GM18508 (cell line): ENCODE measurements around the gene RENBP.

ENCODE experiments used
- ATAC-seq: cut with Tn5 transposase; IDR thresholded peaks from one replicate; pipeline ENCODE4 v1.9.1; 2021; ENCODE audit warnings: moderate number of reproducible peaks; ENCODE audit not compliant: insufficient read depth, unreplicated experiment

RENBP gene

GRCh38 chrX:153903238-153903980, 41.0 kb downstream of the RENBP start:
- no peak for ATAC-seq

GRCh38 chrX:153902385-153902784, 42.1 kb downstream of the RENBP start:
- ATAC-seq: no peak

- ATAC-seq: no peak
Observed at GRCh38 chrX:153901753-153902140, 42.7 kb downstream of the RENBP start.

- peak; percentile 87 for ATAC-seq
Observed at GRCh38 chrX:153900831-153901752, 43.4 kb downstream of the RENBP start.

GRCh38 chrX:153897899-153898298, 46.5 kb downstream of the RENBP start:
- ATAC-seq: no peak

GRCh38 chrX:153889123-153889522, 55.3 kb downstream of the RENBP start:
- no peak for ATAC-seq

- no peak for ATAC-seq
Observed at GRCh38 chrX:153888344-153888743, 56.1 kb downstream of the RENBP start.

GRCh38 chrX:153887385-153887784, 57.1 kb downstream of the RENBP start:
- no peak for ATAC-seq

- ATAC-seq: no peak
Observed at GRCh38 chrX:153886915-153887314, 57.5 kb downstream of the RENBP start.

GRCh38 chrX:153885968-153886903, 58.2 kb downstream of the RENBP start, which contains the start of gene L1CAM:
Gene L1CAM (minus strand): TSS chrX:153886173. CDS start chrX:153875836, 10,337 bp downstream.
- no peak for ATAC-seq
